Adipose tissue (tissue), 3 donors: Measurements from ENCODE around the gene SYS1. TPM values are rescaled to one million over a fixed set of nuclear protein-coding genes. Genes with fewer than 3 reads are reported as not detected.

Experiments
- H3K27ac ChIP-seq: one replicate; pipeline ENCODE4 v1.5.1; 2013; ENCODE audit warnings: low read depth, low read length
- WGBS, 3 donors: extraction: QIAGEN DNeasy Blood & Tissue Kit; methylation state at CpG; one replicate each; pipeline ENCODE4 v1.1.7; 2013; 5-methylcytosine and 5-hydroxymethylcytosine counted together
- polyA plus RNA-seq, 3 donors: library from polyadenylated mRNA; stranded (reverse); fragments of 200-250 nt; gene quantifications; one replicate each; pipeline ENCODE4 v1.2.3, GENCODE V29; 2013
- donor health status: healthy with polysubstance abuse.
- donor health status: Bipolar disorder and iron deficiency.
- donor health status: healthy.

The SYS1 gene
- polyA plus RNA-seq, 3 donors = 13.2 to 29.5 (median 21.6) TPM

- 80 to 92% (median 84%) methylated on average over 3 of the region's 3 CpGs for WGBS, 3 donors
- H3K27ac ChIP-seq = no peak overlapping the region
Observed at GRCh38 chr20:45370571-45371160, 7.7 kb downstream of the SYS1 start.

GRCh38 chr20:45372241-45372640 is 9.3 kb downstream of the SYS1 start:
- 88 to 94% (median 93%) methylated on average over 10 of the region's 10 CpGs for WGBS, 3 donors
- no peak overlapping the region for H3K27ac ChIP-seq

GRCh38 chr20:45372646-45373352 is 9.8 kb downstream of the SYS1 start:
- no peak overlapping the region for H3K27ac ChIP-seq
- 37 to 43% (median 40%) methylated on average over 30 of the region's 30 CpGs for WGBS, 3 donors

GRCh38 chr20:45373353-45374100 is 10.6 kb downstream of the SYS1 start:
- WGBS, 3 donors = 2 to 6% (median 3%) methylated on average over 38 of the region's 38 CpGs
- H3K27ac ChIP-seq = no peak overlapping the region

GRCh38 chr20:45374101-45374467 is 11.1 kb downstream of the SYS1 start:
- H3K27ac ChIP-seq = no peak overlapping the region

GRCh38 chr20:45374966-45375365 is 12.0 kb downstream of the SYS1 start:
- no peak overlapping the region for H3K27ac ChIP-seq
- 92 to 97% (median 95%) methylated on average over 14 of the region's 14 CpGs for WGBS, 3 donors

More at GRCh38 chr20:45374101-45374467, 11.1 kb downstream of the SYS1 start:
- WGBS, 3 donors = 55 to 58% (median 57%) methylated on average over 9 of the region's 9 CpGs

GRCh38 chr20:45377269-45377668 is 14.3 kb downstream of the SYS1 start:
- WGBS, 3 donors = 81 to 89% (median 82%) methylated on average over 11 of the region's 11 CpGs
- no peak overlapping the region for H3K27ac ChIP-seq

GRCh38 chr20:45378191-45378590 is 15.2 kb downstream of the SYS1 start, which contains the start of gene TP53TG5:
TSS of gene TP53TG5 (minus strand) at chr20:45378325. CDS start at chr20:45378236, 89 bp downstream.
- WGBS, 3 donors = 82 to 100% (median 87%) methylated on average over 1 of the region's 1 CpG
- H3K27ac ChIP-seq = no peak within 1 kb of the TSS

- 93 to 95% (median 93%) methylated on average over 1 of the region's 1 CpG for WGBS, 3 donors
- H3K27ac ChIP-seq = no peak overlapping the region
Observed at GRCh38 chr20:45387274-45387673, 24.3 kb downstream of the SYS1 start.

GRCh38 chr20:45390931-45391330 is 28.0 kb downstream of the SYS1 start:
- WGBS, 3 donors = 95 to 97% (median 96%) methylated on average over 2 of the region's 2 CpGs
- no peak overlapping the region for H3K27ac ChIP-seq

- 74 to 83% (median 77%) methylated on average over 2 of the region's 2 CpGs for WGBS, 3 donors
- H3K27ac ChIP-seq = no peak overlapping the region
Observed at GRCh38 chr20:45391559-45391958, 28.6 kb downstream of the SYS1 start.

GRCh38 chr20:45392733-45393132 is 29.8 kb downstream of the SYS1 start:
- WGBS, 3 donors = 83 to 87% (median 85%) methylated on average over 3 of the region's 3 CpGs
- H3K27ac ChIP-seq = no peak overlapping the region

GRCh38 chr20:45394221-45395113 is 31.5 kb downstream of the SYS1 start:
- WGBS, 3 donors = 80 to 88% (median 84%) methylated on average over 21 of the region's 21 CpGs
- H3K27ac ChIP-seq = no peak overlapping the region

- H3K27ac ChIP-seq = no peak overlapping the region
- 82 to 95% (median 87%) methylated on average over 7 of the region's 7 CpGs for WGBS, 3 donors
Observed at GRCh38 chr20:45395114-45395415, 32.1 kb downstream of the SYS1 start.

GRCh38 chr20:45399018-45399417 is 36.1 kb downstream of the SYS1 start:
- no peak overlapping the region for H3K27ac ChIP-seq
- 93 to 100% (median 94%) methylated on average over 1 of the region's 1 CpG for WGBS, 3 donors

- WGBS, 3 donors = 91 to 98% (median 98%) methylated on average over 6 of the region's 6 CpGs
Observed at GRCh38 chr20:45400346-45401031, 37.5 kb downstream of the SYS1 start.

GRCh38 chr20:45402946-45403345 is 40.0 kb downstream of the SYS1 start:
- WGBS, 3 donors = 100% methylated on average over 1 of the region's 1 CpG

More at GRCh38 chr20:45400346-45401031, 37.5 kb downstream of the SYS1 start:
- no peak overlapping the region for H3K27ac ChIP-seq

GRCh38 chr20:45404438-45404837 is 41.5 kb downstream of the SYS1 start:
- no peak overlapping the region for H3K27ac ChIP-seq
- WGBS, 3 donors = 70 to 86% (median 83%) methylated on average over 1 of the region's 1 CpG

More at GRCh38 chr20:45402946-45403345, 40.0 kb downstream of the SYS1 start:
- H3K27ac ChIP-seq = no peak overlapping the region
